Measurements from ENCODE around the gene ARRB1. TPM values are rescaled to one million over a fixed set of nuclear protein-coding genes. Genes with fewer than 3 reads are reported as not detected.

Gene ARRB1
- total and polyA plus RNA-seq, 7 donors, result 3.6 to 17.3 (median 7.4) TPM

DNA sequence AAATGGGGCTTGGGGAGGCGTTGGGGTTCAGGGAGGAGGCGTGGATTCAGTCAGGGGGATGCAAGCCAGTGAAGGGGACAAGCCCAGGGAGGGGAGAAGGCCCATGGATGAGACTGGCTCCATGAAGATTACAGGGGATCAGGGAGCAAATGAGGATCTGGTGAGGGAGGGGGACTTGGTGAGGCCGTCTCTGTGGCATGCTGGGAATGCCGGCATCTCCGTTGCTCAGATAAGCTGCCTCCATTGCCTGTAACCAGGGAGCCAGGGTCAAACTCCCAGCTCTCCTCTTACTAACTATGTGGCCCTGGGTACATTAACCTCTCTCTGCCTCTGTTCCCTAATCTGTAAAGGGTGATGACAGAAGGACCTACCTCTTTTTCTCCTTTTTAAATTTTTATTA, 72.2 kb downstream of the ARRB1 start:
- peaks cover 0 to 28% of the 10 kb centered on the region in 2 donors for H3K36me3 ChIP-seq (ENCODE audit: insufficient read depth in 1 of 2, low read depth in 1 of 2)
- H3K4me3 ChIP-seq, result no peak overlapping the region
- H3K27ac ChIP-seq, result no peak overlapping the region
- no peaks in the 10 kb centered on the region for H3K27me3 ChIP-seq (ENCODE audit: insufficient read depth in 3 of 3, low read length in 2 of 3)
- ATAC-seq (no peak), DNase-seq (peak in 1 of 2 donors; percentile 36)
- TF ChIP-seq, protein P1, sequence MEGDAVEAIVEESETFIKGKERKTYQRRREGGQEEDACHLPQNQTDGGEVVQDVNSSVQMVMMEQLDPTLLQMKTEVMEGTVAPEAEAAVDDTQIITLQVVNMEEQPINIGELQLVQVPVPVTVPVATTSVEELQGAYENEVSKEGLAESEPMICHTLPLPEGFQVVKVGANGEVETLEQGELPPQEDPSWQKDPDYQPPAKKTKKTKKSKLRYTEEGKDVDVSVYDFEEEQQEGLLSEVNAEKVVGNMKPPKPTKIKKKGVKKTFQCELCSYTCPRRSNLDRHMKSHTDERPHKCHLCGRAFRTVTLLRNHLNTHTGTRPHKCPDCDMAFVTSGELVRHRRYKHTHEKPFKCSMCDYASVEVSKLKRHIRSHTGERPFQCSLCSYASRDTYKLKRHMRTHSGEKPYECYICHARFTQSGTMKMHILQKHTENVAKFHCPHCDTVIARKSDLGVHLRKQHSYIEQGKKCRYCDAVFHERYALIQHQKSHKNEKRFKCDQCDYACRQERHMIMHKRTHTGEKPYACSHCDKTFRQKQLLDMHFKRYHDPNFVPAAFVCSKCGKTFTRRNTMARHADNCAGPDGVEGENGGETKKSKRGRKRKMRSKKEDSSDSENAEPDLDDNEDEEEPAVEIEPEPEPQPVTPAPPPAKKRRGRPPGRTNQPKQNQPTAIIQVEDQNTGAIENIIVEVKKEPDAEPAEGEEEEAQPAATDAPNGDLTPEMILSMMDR (IDR thresholded peaks at IDR 0.05), result no peak
- 85 to 92% (median 88%) methylated on average over 5 of the region's 5 CpGs for WGBS, 3 donors
- intact Hi-C loops (cut with DNase I), result no loop called here
- no peaks in the 10 kb centered on the region for H3K9me3 ChIP-seq
- no peaks in the 10 kb centered on the region for H3K4me1 ChIP-seq

- no peaks in the 10 kb centered on the region for H3K9me3 ChIP-seq
- TF ChIP-seq, protein P1 (IDR thresholded peaks at IDR 0.05), result no peak
- WGBS, 3 donors, result 87 to 89% (median 87%) methylated on average over 13 of the region's 13 CpGs
- ATAC-seq (no peak), DNase-seq (peak in 1 of 2 donors; percentile 39)
- H3K27me3 ChIP-seq (ENCODE audit: insufficient read depth in 3 of 3, low read length in 2 of 3), result no peaks in the 10 kb centered on the region
- H3K4me1 ChIP-seq, result no peaks in the 10 kb centered on the region
- H3K36me3 ChIP-seq (ENCODE audit: insufficient read depth in 1 of 2, low read depth in 1 of 2), result peaks cover 0 to 36% of the 10 kb centered on the region in 2 donors
- H3K4me3 ChIP-seq, result no peak overlapping the region
- H3K27ac ChIP-seq, result no peak overlapping the region
- intact Hi-C loops (cut with DNase I), result no loop called here
Measured at GRCh38 chr11:75277991-75278790, 73.3 kb downstream of the ARRB1 start.

- Histone ChIP-seq H3K27ac (no peak overlapping the region), H3K27me3 (ENCODE audit: insufficient read depth in 3 of 3, low read length in 2 of 3) (no peaks in the 10 kb centered on the region), H3K4me1 (no peaks in the 10 kb centered on the region), H3K9me3 (no peaks in the 10 kb centered on the region), H3K36me3 (ENCODE audit: insufficient read depth in 1 of 2, low read depth in 1 of 2) (peaks cover 0 to 36% of the 10 kb centered on the region in 2 donors), H3K4me3 (no peak overlapping the region)
- ATAC-seq (no peak), DNase-seq (no peak)
- intact Hi-C loops (cut with DNase I), result no loop called here
- WGBS, 3 donors, result 94 to 95% (median 95%) methylated on average over 11 of the region's 11 CpGs
- TF ChIP-seq, protein P1 (IDR thresholded peaks at IDR 0.05), result no peak
Measured at GRCh38 chr11:75277211-75277805, 74.2 kb downstream of the ARRB1 start.

DNA sequence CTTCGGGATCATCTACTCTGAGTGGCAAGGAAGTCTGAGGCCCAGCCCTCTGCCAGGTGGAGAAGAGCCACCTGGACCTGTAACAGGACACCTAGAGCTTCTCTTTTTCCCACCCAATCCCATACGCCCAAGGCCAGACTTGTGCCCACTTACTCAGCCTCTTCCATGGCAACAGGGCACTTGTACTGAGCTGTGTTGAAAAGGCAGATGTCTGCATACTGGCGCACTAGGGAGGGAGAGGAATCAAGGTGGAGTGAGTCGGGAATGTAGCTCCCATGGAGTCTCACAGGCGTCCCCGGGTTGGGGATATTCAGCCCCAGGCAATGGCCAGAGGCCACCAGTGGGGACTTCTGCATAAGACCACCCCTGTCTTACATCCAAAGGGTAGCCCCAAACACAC, 74.8 kb downstream of the ARRB1 start:
- TF ChIP-seq, protein P1 (IDR thresholded peaks at IDR 0.05), result no peak
- Histone ChIP-seq H3K9me3 (no peaks in the 10 kb centered on the region), H3K36me3 (ENCODE audit: insufficient read depth in 1 of 2, low read depth in 1 of 2) (peaks cover 0 to 36% of the 10 kb centered on the region in 2 donors), H3K27ac (no peak overlapping the region), H3K27me3 (ENCODE audit: insufficient read depth in 3 of 3, low read length in 2 of 3) (no peaks in the 10 kb centered on the region), H3K4me3 (no peak overlapping the region), H3K4me1 (no peaks in the 10 kb centered on the region)
- no peak for DNase-seq
- no peak for ATAC-seq
- intact Hi-C loops (cut with DNase I), result no loop called here
- 78 to 82% (median 80%) methylated on average over 6 of the region's 6 CpGs for WGBS, 3 donors

Data from psoas muscle (tissue), 8 donors.